Left ventricle myocardium inferior (tissue), 1 donor: ENCODE measurements around the gene CSTF3. TPM values are rescaled to one million over a fixed set of nuclear protein-coding genes. Genes with fewer than 3 reads are reported as not detected.
"Not testable (repeated sequence)": the region's sequence is repeated elsewhere in the genome, so short reads cannot be mapped to it uniquely, and the experiment has no call there.

Experiments used
- DNase-seq: peaks from one replicate; pipeline ENCODE4 v3.0.0-alpha.2; 2020
- H3K27ac ChIP-seq: fragments of 200-600 bp; replicated peaks from 2 replicates; pipeline ENCODE4 v1.8.0; 2021
- H3K27me3 ChIP-seq: fragments of 200-600 bp; 2 replicates; pipeline ENCODE4 v1.8.0; 2021; ENCODE audit warnings: low read depth
- H3K36me3 ChIP-seq: fragments of 200-600 bp; 2 replicates; pipeline ENCODE4 v1.8.0; 2021
- H3K4me1 ChIP-seq: fragments of 200-600 bp; 2 replicates; pipeline ENCODE4 v1.8.0; 2021
- H3K4me3 ChIP-seq: fragments of 200-600 bp; 2 replicates; pipeline ENCODE4 v1.8.0; 2021; ENCODE audit warnings: mild to moderate bottlenecking, moderate library complexity
- H3K9me3 ChIP-seq: fragments of 200-600 bp; replicated peaks from 2 replicates; pipeline ENCODE4 v1.8.0; 2021
- intact Hi-C: fragments of 100-400 bp; cut with micrococcal nuclease; formaldehyde crosslinking; loops from one replicate; pipeline ENCODE4 v1.11.0; 2022
- total RNA-seq: library from RNA; stranded (reverse); fragmentation: NEBNext Ultra II Directional; extraction: Animal tissue kit (Norgen Biotek cat#: 25700); gene quantifications from one replicate; pipeline ENCODE4 v1.2.1, GENCODE V29; 2021
- TF ChIP-seq, protein P1 (sequence below): fragments of 200-600 bp; IDR thresholded peaks from 2 replicates; pipeline ENCODE4 v1.8.0; 2021; ENCODE audit warnings: antibody characterized with exemption, mild to moderate bottlenecking, borderline replicate concordance
- donor health status: DM: no; HTN: yes; CAD: no; lungs with severe emphysema.

Gene CSTF3
- total RNA-seq, 1 donor from 2014 or later, result 11.1 TPM

DNA sequence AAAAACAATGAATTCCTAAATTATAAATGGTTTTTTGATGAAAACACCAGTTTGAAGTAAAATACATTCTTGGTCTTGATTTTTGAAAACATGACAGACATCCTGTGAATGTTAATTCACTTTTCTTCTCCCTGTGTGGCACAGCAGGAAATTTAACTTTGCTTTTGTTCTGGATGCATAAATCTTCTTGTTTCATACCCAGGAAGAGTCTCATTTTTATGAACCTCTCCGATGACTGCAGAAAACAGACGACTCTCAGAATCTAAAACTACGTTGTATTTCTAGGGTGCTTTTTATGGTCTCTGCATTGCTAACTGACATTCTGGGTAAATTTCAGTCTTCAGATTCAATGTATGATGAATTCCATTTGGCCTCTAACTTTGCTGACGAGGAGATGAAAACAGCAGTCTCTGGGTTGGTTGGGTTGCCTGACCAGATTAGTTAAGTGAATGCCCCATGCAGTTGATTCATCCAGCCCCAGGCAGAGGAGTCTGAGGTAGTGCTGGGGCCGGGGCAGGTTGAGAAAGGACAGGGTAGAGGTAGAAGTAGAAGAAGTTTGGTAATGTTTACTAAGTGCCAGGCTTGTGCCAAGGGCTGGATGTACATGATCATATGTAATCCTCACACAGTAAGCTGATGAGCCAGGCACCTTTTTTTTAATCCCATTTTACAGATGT lies 101.8 kb downstream of the CSTF3 start:
- no peaks in the 10 kb centered on the region for H3K9me3 ChIP-seq
- peaks cover 68% of the 10 kb centered on the region for H3K36me3 ChIP-seq
- TF ChIP-seq, protein P1, sequence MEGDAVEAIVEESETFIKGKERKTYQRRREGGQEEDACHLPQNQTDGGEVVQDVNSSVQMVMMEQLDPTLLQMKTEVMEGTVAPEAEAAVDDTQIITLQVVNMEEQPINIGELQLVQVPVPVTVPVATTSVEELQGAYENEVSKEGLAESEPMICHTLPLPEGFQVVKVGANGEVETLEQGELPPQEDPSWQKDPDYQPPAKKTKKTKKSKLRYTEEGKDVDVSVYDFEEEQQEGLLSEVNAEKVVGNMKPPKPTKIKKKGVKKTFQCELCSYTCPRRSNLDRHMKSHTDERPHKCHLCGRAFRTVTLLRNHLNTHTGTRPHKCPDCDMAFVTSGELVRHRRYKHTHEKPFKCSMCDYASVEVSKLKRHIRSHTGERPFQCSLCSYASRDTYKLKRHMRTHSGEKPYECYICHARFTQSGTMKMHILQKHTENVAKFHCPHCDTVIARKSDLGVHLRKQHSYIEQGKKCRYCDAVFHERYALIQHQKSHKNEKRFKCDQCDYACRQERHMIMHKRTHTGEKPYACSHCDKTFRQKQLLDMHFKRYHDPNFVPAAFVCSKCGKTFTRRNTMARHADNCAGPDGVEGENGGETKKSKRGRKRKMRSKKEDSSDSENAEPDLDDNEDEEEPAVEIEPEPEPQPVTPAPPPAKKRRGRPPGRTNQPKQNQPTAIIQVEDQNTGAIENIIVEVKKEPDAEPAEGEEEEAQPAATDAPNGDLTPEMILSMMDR, result no peak
- no peaks in the 10 kb centered on the region for H3K27me3 ChIP-seq
- H3K4me3 ChIP-seq, result no peak overlapping the region
- peaks cover 12% of the 10 kb centered on the region for H3K4me1 ChIP-seq
- no peak overlapping the region for H3K27ac ChIP-seq
- intact Hi-C loops, result no loop called here
- DNase-seq, result no peak

DNA sequence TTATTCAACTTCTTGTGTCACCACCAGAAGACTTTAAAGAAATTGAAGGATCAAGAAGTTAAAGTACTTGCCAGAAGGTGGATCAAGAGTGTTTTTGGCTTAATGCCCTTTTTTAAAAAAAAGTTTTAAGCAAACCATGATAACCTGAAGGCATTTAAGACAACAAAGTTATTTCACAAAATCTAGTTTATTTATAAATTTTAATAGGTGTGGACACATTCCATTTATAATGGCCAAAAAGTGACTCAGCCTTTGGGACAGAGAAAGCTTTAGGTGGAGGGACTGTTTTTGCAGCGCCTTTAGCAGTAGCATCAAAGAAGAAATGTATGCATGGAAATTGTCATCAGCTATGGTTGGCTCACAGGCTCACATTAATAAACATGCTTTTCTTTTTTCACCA lies 104.0 kb downstream of the CSTF3 start:
- TF ChIP-seq, protein P1, result no peak
- H3K4me1 ChIP-seq, result no peaks in the 10 kb centered on the region
- DNase-seq, result no peak
- H3K36me3 ChIP-seq, result peaks cover 52% of the 10 kb centered on the region
- no peak overlapping the region for H3K4me3 ChIP-seq
- H3K9me3 ChIP-seq, result no peaks in the 10 kb centered on the region
- no peak overlapping the region for H3K27ac ChIP-seq
- intact Hi-C loops, result no loop called here
- H3K27me3 ChIP-seq, result no peaks in the 10 kb centered on the region

DNA sequence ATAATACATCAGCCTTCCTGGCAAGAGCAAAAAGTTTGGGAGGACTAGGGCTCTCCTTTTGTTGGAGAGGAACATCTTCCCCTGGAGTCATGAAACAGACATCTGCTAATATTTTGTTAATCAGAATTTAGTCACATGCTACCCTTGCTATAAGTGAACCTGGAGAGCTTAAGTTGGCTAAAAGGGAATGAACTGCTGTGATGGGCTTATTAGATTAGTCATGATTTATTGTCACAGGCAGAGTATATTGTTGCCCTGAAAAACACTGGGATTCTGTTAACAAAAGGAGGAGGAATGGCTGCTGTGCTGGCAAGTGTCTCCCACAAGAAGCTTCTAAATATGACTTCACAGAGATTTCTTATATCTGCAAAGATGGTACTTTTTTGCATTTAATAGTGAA lies 105.9 kb downstream of the CSTF3 start:
- DNase-seq, result no peak
- intact Hi-C loops, result no loop called here
- Histone ChIP-seq H3K4me1 (no peaks in the 10 kb centered on the region), H3K36me3 (peaks cover 38% of the 10 kb centered on the region), H3K4me3 (no peak overlapping the region), H3K27ac (no peak overlapping the region), H3K9me3 (no peaks in the 10 kb centered on the region), H3K27me3 (no peaks in the 10 kb centered on the region)
- TF ChIP-seq, protein P1, result no peak

DNA sequence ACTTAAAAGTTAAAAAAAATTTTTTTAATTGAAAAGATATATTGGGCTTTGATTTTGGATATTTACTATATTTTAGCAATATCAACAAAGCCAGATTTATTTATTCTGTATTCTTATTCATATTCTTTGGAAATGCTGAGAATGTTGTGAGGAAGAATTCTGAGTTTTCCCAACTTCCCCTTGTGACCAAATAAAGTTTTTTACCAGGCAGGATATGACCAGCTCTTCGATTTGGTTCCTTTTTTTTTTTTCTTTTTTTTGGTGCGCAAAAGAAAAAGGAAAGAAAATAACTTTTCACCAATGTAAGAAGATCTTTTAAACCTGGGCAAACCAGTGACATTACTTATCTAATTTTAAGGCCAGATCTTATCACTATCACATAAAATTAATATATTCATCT lies 109.0 kb downstream of the CSTF3 start:
- DNase-seq, result no peak
- no peaks in the 10 kb centered on the region for H3K9me3 ChIP-seq
- H3K27ac ChIP-seq, result no peak overlapping the region
- H3K27me3 ChIP-seq, result no peaks in the 10 kb centered on the region
- H3K36me3 ChIP-seq, result peaks cover 22% of the 10 kb centered on the region
- intact Hi-C loops, result no loop called here
- H3K4me3 ChIP-seq, result no peak overlapping the region
- H3K4me1 ChIP-seq, result no peaks in the 10 kb centered on the region
- TF ChIP-seq, protein P1, result no peak

DNA sequence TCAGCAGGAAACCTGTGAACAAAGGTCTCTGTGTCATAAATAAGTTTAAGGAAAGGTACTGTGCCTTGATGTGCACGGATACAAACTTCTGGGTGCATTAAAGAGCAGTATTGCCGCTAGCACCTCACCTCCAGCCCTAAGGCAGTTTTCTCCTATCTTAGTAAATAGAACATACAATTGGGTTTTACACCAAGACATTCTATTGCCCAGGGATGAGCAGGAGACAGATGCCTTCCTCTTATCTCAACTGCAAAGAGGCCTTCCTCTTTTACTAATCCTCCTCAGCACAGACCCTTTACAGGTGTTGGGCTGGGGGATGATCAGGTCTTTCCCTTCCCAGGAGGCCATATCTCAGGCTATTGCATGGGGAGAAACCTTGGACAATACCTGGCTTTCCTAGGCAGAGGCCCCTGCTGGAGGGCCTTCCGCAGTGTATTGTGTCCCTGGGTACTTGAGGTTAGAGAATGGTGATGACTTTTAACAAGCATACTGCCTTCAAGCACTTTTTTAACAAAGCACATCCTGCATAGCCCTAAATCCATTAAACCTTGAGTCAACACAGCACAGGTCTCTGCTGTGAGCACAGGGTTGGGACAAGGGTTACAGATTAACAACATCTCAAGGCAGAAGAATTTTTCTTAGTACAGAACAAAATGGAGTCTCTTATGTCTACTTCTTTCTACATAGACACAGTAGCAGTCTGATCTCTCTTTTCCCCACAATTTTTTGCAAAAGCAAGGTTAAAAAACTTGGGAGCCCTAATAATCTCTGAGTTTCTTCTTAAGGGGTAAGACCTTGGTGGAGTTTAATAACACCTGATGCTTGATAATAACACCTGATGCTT lies 111.5 kb downstream of the CSTF3 start:
- peaks cover 29% of the 10 kb centered on the region for H3K36me3 ChIP-seq
- H3K27ac ChIP-seq, H3K4me1 ChIP-seq, DNase-seq, H3K9me3 ChIP-seq, H3K4me3 ChIP-seq, H3K27me3 ChIP-seq, intact Hi-C loops: not testable (repeated sequence)

DNA sequence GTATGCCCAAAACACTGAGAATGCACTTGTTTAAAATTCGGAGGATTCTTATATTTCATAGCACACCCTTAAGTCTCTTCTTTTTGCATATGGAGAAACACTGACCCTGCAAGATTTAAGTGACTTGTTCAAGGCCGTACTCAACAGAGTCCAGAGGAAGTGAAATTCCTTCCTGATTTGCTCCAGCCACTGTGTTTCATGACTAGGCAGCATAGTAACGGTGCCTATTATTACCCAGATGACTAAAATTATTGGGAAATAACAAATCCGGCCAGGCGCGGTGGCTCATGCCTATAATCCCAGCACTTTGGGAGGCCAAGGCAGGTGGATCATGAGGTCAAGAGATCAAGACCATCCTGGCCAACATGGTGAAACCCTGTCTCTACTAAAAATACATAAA lies 112.6 kb downstream of the CSTF3 start:
- H3K36me3 ChIP-seq, result peaks cover 32% of the 10 kb centered on the region

More for the DNA sequence above, 112.6 kb downstream of the CSTF3 start:
- H3K4me1 ChIP-seq, H3K27ac ChIP-seq, intact Hi-C loops, H3K9me3 ChIP-seq, DNase-seq, H3K4me3 ChIP-seq, H3K27me3 ChIP-seq: not testable (repeated sequence)
